Lower leg skin (tissue), 4 donors: ENCODE results near the gene ENOX1. TPM values are rescaled to one million over a fixed set of nuclear protein-coding genes. Genes with fewer than 3 reads are reported as not detected.

ENCODE experiments used
- DNase-seq, 2 donors: peaks; one replicate each; pipeline ENCODE4 v3.0.0-alpha.2; 2019; ENCODE audit warnings: low spot score in 2 of 2
- H3K4me3 ChIP-seq: fragments of 200-600 bp; sonication (generic); 2 replicates; pipeline ENCODE4 v1.5.1; 2017; ENCODE audit warnings: mild to moderate bottlenecking, low read depth; ENCODE audit not compliant: poor library complexity, severe bottlenecking
- CTCF ChIP-seq, 3 donors: fragments of 450-650 bp; IDR thresholded peaks; one replicate each; pipeline ENCODE4 v1.5.1; 2016; ENCODE audit warnings: antibody characterized with exemption in 3 of 3, mild to moderate bottlenecking in 3 of 3, moderate library complexity in 2 of 3
- POLR2A ChIP-seq, 2 donors: fragments of 450-650 bp; IDR thresholded peaks; one replicate each; pipeline ENCODE4 v1.6.1; 2016 to 2017; ENCODE audit warnings: antibody characterized with exemption in 2 of 2, mild to moderate bottlenecking in 1 of 2, moderate library complexity in 1 of 2
- WGBS, 2 donors: methylation state at CpG; one replicate each; pipeline ENCODE4 v1.1.5; 2018; 5-methylcytosine and 5-hydroxymethylcytosine counted together
- intact Hi-C: fragments of 100-400 bp; cut with DNase I; formaldehyde crosslinking; loops from one replicate; pipeline ENCODE4 v1.15.0; 2023; ENCODE audit warnings: low total_unique reads
- total RNA-seq, 4 donors: library from RNA; depleted of rRNA; stranded (reverse); fragments of >200 nt; gene quantifications; one replicate each; pipeline ENCODE4 v1.1.0, GENCODE V29; 2016

The ENOX1 gene
- total RNA-seq, 4 donors from 2014 or later, result 0.11 to 0.52 (median 0.30) TPM

GRCh38 chr13:43665388-43665787, 121.4 kb downstream of the ENOX1 start:
- 57 to 66% methylated on average over 6 of the region's 6 CpGs for WGBS, 2 donors
- no peak for TF ChIP-seq CTCF (IDR thresholded peaks at IDR 0.05)
- no peak for TF ChIP-seq POLR2A (IDR thresholded peaks at IDR 0.05)
- intact Hi-C loops, result no loop called here
- DNase-seq, result no peak
- no peak overlapping the region for H3K4me3 ChIP-seq

- H3K4me3 ChIP-seq, result no peak overlapping the region
- no peak for TF ChIP-seq POLR2A (IDR thresholded peaks at IDR 0.05)
- TF ChIP-seq CTCF (IDR thresholded peaks at IDR 0.05), result no peak
- intact Hi-C loops, result no loop called here
- WGBS, 2 donors, result 24 to 32% methylated on average over 1 of the region's 1 CpG
- no peak for DNase-seq
These were observed 122.0 kb downstream of the ENOX1 start for GRCh38 chr13:43664700-43665191.

- no peak for DNase-seq
- WGBS, 2 donors, result 49 to 53% methylated on average over 3 of the region's 3 CpGs
- H3K4me3 ChIP-seq, result no peak overlapping the region
- intact Hi-C loops, result no loop called here
- TF ChIP-seq POLR2A (IDR thresholded peaks at IDR 0.05), result no peak
- no peak for TF ChIP-seq CTCF (IDR thresholded peaks at IDR 0.05)
These were observed 123.2 kb downstream of the ENOX1 start for GRCh38 chr13:43663474-43664090.

GRCh38 chr13:43662976-43663375, 123.8 kb downstream of the ENOX1 start:
- no peak for DNase-seq
- TF ChIP-seq POLR2A (IDR thresholded peaks at IDR 0.05) (no peak), CTCF (IDR thresholded peaks at IDR 0.05) (no peak)
- intact Hi-C loops, result no loop called here
- no peak overlapping the region for H3K4me3 ChIP-seq

GRCh38 chr13:43661161-43661830, 125.5 kb downstream of the ENOX1 start:
- WGBS, 2 donors, result 63 to 66% methylated on average over 6 of the region's 6 CpGs
- no peak for DNase-seq
- intact Hi-C loops, result no loop called here
- TF ChIP-seq POLR2A (IDR thresholded peaks at IDR 0.05) (no peak), CTCF (IDR thresholded peaks at IDR 0.05) (no peak)
- no peak overlapping the region for H3K4me3 ChIP-seq
